Cortex of kidney (tissue), 1 donor: ENCODE data around the gene HCRTR1.

Source experiments
- DNase-seq: peaks from one replicate; lab custom pipeline; 2025; lab: John Stamatoyannopoulos, UW

The HCRTR1 gene

DNA sequence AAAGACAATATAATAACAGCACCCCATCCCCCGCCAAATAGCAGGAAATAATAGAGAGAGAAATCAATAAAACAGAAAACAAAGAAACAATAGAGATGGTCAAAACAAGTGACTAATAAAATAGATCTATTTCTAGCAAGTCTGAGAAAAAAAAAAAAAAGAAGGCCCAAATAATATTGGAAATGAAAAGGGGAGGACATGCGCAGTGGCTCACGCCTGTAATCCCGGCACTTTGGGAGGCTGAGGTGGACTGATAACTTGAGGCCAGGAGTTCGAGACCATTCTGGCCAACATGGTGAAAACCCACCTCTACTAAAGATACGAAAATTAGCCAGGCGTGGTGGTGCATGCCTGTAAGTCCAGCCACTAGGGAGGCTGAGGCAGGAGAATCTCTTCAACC lies 18.5 kb upstream of the HCRTR1 start:
- no peak for DNase-seq

DNA sequence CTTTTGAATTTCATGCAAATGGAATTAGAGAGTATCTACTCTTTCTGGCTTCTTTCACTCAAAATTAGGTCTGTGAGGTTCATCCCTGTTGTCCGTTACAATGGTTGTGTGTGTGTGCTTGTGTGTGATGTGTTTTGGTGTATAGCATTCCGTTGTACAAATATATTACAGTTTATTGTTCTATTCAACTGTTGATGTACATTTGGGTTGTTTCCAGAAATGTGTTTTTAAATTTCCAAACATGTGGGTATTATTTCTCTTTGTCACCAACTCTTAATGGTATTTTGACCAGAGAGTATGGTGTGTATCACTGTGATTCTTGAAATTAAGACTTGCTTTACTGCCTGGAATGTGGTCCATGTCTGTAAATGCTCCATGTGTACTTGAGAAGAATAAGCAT lies 16.8 kb upstream of the HCRTR1 start:
- DNase-seq, result no peak

DNA sequence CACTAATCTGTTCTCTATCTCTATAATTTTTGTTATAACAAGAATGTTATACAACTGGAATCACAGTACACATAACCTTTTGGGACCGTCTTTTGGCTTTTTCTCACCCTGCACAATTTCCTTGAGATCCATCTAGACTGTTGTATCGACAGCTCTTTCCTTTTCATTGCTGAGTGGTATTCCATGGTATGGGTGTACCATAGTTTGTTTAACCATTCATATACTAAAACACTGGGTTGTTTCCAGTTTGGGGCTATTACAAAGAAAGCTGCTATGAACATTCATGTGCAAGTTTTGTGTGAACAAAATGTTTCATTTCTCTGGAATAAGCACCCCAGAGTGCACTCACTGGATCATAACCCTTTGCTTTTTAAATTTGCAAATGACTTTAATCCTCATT lies 15.4 kb upstream of the HCRTR1 start:
- no peak for DNase-seq

DNA sequence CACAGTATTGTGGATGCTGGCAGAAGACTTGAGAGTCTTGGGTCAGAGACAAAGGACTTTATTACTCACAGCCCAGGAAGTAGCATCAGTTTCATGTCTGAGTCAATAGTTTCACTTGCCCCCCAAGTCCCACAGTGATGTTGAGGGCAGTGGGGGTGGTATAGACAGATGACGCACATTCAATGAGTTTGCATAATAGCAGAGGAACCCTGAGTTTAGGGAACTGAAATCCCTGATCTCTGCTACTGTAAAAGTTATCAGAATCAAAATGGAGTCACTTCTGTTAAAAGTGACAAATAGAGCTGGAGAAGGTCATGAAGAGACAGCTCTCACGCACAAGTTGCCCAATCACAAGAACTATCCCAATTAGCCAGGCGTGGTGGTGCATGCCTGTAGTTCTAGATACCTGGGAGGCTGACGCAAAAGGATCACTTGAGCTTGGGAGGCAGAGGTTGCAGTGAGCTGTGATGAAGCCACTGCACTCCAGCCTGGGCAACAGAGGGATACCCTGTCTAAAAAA lies 11.5 kb upstream of the HCRTR1 start:
- DNase-seq, result no peak

DNA sequence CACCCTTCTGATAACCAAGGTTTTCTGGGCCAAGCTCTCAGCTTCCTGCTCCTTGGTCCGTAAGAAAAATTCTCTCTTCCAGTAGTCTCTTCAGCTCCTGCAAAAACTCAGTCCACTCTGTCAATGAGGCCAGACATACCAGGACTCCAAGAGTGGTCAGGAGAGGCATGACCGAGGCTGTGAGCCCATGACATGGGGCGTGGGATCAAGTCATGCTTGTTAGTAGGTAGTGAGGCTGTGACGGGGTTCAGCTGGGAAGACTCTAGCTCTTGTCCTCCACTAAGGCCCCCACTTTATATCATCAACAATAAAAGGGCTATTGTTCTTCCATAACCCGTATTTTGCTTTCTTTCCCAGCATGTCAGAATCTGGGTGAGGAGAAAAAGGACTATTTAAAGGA lies 10.1 kb upstream of the HCRTR1 start:
- no peak for DNase-seq

DNA sequence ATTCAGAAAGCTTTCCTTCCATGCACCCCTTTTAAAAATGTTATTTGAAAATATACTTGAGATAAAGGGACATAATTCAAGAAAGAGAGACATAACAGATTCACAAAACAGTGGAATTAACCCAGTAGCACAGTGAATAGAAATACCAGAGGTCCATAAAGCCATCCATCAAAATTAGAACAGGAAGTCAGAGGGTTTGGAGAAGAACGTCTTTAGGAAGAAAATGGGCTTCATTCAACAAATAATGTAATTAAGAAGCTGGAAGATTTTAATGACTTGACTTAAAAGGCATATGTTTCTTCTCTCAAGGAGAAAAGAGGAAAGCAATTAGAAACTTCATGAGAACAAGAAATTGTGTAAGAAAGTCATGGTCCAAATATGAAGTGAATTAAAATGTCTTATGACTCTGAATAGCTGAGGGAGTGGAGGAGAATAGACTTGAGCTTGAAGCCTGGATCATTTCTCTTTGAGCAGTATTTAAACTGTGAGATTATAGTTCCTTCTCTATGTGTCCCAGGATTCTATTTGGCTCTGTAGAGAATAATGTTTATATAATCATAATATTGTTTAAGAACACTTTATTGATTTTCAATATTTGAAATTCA lies 7.9 kb upstream of the HCRTR1 start:
- no peak for DNase-seq

DNA sequence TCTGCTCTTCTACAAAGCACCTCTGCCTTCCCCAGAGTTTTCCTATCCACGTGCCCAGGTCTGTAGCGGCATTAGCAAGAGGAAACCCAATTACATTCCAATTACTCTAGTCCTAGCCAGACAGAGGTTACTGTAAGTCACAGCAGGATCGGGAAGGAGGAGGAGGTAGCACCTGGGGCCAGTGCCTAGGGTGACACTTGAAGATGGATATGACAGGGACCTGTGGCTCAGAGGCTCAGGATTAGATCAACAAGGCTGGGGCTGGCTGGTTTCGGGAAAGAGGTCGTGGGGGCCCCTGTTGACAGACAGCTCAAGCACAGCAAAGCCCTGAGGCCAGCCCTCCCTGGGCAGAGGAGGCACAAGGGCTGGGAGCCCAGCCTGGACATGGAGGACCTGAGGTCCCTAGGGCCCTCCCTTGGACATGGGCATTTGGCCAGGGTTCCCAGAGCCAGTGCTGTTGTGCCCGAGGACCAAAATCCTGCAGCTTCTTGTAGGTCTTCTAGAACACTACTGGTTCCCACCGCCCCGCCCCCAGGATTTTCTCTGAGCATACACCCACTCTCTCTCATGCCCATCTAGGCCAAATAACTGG lies 3.0 kb upstream of the HCRTR1 start:
- DNase-seq, result no peak

DNA sequence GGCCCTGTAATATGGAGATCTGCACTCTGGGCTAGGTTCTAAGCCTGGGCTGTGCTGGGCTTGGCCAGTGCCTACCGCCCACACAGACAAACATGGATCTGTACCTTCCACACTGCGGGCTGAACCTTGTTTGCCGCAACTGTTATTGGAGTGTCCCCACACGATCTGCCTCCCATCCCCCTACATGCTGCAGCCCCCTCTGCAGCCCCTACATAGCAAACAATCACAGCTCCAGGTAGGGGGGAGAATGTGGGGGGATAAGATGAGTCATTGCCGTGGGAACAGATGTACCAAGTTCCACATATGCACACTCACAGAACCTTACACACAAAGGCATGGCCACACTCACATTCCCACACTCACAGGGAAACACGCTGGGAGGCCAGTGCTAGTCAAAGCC lies 2.1 kb upstream of the HCRTR1 start:
- DNase-seq, result no peak

DNA sequence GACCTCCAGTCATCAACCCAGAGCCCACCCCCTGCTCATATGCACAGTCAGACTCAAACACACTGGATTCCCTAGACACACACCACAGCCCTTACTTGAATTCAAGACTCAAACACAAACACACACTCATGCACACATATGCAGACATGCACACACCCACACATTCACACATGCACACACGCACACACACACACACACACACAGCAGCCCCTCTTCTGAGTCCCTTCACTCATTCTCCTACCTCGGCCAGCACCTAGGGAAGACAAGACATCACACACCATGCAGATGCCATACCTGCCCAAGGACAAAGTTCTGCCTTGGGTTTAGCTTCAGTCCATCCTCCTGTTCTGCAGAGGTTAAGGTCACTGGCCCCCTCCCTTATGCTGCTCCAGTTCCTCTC lies 1.6 kb upstream of the HCRTR1 start:
- no peak for DNase-seq

DNA sequence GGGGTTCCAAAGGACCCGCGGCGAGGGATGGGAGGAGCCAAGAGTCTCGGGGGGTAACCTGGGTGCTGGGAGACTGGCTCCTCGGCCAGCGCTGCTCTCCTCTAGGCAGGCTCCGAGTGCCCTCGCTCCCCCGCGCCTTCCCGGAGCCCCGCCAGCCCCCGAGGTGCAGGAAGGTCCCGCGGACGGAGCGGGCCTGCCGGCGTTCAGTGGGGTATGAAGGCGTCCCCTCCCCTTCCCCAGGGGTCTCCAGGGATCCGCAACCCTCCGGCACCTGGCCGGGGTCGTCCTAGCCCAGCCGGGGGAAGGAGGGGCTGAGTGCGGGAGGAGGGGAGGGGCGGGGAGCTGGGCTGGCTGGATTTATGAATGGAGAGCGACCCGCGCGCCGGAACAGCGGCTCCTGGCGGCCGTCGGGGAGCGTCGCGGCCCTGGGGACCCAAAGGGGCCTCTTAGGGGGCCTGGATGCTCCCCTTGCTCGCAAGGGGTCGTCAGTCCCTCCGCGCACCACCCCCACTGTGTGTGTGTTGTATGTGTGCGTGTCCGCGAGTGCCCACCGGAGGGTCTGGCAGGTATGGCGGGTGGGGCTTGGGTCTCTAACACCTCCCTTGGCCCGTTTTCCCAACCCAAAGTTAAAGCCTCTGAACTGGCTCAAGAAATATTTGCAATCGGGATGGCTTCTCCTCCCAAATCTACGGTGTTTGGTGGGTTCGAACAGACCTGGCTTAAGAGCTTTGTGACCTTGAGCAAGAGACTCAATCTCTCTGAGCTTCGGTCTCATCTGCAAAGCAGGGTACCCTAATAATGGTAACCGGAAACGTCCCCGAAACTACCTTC lies 642 bp downstream of the HCRTR1 start:
- DNase-seq, result no peak

DNA sequence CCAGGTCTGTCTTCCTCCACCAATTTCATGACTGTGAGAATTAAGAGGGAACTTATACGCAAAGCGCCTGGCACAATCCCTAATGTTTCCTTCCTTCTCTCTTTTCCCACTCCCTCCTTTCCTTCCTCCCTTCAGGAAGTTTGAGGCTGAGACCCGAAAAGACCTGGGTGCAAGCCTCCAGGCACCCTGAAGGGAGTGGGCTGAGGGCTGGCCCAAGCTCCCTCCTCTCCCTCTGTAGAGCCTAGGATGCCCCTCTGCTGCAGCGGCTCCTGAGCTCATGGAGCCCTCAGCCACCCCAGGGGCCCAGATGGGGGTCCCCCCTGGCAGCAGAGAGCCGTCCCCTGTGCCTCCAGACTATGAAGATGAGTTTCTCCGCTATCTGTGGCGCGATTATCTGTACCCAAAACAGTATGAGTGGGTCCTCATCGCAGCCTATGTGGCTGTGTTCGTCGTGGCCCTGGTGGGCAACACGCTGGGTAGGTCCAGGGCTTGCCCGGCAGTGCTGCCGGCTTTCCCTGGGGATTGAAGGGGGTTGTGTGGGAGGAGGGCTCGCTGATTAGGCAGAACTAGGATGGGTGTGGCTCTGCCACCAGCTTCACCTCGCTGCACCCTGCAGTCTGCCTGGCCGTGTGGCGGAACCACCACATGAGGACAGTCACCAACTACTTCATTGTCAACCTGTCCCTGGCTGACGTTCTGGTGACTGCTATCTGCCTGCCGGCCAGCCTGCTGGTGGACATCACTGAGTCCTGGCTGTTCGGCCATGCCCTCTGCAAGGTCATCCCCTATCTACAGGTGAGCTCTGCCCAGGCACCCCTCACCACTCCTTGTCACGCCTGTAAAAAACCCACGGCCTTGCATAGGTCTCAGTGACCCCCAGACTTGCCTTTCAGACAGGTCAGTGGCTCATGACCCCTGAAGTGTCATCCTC lies 1.7 kb downstream of the HCRTR1 start:
- no peak for DNase-seq

DNA sequence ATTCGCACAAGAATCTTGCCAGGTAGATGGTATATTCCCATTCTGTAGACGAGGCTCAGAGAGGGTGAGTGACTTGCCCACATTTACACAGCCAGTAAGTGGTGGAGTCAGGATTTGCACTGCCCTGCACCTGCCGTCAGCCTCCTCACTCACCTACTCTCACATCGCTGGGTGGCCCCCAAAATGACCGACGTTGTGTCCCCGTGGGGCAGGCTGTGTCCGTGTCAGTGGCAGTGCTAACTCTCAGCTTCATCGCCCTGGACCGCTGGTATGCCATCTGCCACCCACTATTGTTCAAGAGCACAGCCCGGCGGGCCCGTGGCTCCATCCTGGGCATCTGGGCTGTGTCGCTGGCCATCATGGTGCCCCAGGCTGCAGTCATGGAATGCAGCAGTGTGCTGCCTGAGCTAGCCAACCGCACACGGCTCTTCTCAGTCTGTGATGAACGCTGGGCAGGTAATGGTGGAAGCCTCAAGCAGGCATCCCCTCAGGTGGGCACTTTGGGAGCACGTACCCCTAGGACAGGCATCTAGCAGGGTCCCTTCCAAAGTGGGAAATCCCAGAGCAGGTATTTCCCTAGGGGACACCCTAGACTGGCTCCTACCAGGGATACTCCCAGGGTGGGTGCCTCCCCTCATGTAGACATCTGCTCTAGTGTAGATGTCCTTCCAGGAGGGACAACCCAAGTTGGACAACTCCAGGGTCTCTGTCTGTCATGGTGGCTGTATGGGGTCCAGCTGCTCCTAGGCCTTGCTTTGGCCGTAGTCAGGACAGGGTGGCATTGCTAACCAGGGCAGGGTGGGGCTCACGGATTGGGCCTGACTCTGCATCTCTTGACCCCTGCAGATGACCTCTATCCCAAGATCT lies 3.4 kb downstream of the HCRTR1 start:
- no peak for DNase-seq

DNA sequence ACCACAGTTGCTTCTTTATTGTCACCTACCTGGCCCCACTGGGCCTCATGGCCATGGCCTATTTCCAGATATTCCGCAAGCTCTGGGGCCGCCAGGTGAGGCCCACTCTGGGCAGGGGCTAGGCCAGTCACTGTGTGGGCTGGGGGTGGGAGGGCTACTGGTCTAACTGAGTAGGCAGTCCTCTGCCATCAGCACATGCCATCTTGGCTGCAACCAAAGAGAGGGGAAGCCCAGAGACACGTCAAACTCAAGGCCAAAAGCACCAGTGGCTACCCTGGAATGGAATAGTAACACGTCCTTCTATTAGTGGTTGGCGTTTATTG lies 4.0 kb downstream of the HCRTR1 start:
- no peak for DNase-seq

DNA sequence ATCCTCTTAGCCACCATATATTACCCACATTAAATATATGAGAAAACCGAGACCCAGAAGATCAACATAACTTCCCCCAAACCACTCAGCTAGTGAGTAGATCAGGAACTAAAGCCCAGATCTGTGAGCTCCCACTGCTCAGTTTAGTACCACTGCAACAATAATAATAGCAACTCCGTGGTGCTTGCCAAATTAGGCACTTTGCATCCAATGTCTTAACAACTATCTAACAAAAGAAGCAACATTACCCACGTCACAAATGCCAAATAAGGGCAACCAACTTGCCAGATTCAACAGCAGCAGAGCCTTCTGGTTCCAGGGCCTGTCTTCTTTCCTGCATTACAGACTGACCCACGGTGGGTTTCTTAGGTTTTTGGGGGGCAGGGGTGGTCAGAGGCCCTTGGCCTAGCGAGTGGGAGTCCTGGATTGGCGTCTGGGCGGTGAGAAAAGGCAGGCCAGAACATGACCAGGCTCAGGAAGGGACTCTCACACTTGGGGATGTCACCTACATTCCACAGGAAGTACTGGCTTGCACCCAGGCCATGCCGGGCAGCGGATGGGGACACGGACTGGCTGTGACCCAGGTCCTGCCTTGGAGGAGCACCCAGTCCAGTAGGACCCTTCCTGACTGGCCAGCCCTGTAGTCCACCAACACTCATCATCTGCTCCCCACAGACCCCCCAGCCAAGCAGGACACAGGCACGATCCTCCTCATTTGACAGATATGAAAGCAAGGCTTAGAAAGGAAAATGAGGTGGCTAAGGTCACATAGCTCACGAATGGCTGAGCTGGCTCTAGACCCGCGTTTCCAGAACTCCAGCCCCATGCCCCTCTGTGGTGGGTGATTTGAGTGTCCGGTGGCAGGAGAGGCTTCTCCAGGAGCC lies 4.6 kb downstream of the HCRTR1 start:
- DNase-seq, result no peak

DNA sequence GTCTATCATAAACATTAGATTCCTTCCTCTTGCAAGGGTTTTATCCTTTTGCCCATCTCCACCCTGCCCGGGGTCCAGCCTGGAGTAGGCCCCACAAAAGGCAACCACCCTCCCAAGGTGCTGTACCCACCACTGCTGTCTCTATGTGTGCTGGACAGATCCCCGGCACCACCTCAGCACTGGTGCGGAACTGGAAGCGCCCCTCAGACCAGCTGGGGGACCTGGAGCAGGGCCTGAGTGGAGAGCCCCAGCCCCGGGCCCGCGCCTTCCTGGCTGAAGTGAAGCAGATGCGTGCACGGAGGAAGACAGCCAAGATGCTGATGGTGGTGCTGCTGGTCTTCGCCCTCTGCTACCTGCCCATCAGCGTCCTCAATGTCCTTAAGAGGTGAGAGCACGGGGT lies 5.9 kb downstream of the HCRTR1 start:
- DNase-seq, result no peak

DNA sequence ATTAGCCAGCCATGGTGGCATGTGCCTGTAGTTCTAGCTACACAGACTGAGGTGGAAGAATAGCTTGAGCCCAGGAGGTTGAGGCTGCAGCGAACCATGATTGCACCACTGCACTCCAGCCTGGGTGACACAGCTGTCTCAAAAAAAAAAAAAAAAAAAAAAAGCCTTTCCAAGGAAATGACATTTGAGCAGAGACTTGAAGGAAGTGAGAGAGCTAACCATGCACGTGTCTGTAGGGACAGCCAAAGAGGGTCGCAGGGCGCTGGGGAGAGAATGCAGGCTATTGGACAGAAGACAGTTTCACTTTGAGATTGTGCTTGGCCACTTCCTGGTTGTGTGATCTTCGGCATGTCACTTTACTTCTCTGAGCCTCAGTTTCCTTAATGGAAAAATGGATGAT lies 6.8 kb downstream of the HCRTR1 start:
- no peak for DNase-seq

DNA sequence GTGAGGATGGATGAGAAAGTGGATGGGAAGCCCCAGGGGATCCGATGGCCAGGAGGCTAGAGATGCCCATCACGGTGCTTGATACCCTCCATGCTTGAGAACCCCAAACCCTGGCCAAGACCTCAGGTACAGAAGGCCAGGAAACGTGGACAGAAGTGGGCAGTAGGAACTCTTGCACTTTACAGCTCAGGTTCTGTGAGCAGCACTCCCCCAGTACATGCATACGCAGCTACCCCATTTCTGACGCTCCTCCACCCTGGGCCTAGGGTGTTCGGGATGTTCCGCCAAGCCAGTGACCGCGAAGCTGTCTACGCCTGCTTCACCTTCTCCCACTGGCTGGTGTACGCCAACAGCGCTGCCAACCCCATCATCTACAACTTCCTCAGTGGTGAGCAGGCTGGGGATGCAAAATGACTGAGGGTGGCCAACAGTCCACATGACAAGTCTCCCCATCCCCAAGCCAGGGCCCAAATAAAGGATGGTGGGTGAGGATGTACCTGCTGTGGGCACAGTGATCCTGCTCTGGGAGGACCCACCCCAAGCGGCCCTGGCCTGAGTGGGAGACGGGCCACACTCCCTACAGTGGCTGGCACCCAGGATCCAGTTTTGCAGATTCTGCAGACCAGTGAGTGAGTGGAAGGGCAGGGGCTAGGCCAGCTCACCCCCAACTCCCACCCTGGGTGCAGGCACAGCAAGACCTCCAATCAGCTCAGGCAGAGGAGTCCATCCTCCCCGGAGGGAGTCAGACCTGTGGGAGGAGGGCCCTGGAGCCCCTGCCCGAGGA lies 7.4 kb downstream of the HCRTR1 start:
- no peak for DNase-seq

DNA sequence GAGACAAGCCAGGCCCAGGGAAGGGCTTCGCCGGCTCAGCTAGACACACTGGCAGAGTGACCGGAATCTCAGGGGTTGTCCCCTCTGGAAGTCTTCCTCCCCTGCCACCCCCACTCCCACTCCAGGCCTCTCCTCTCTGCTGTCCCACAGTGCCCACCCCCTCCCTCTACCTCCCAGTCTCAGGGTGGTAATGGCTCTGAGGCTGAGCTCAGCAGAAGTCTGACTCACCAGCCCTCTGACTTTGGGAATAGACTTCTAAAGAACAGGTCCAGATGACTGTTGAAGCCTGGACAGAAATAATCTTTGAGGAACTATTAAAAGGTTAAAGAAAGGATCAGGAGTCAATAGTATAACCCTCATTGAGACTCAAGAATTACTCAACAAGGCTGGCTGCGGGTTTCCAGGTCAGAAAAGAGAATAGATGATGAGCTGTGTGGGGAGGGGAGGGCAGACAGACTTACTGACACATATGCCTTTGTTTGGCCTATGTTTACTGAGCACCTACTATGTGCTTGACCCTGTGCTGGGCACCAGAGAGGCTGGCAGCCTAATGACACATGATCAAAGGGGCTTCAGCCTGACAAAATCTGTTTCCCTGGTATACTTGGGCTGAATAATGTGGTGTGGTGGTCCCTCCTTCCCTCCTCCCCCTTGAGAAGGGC lies 8.2 kb downstream of the HCRTR1 start:
- DNase-seq, result no peak
